Stimulated activated naive B cell treated with anti-CD40 and anti-IgM and Interleukin-4, amounts not matched to agents 10 μg/mL and 1 μg/mL and 100 μg/mL, for 72 hours (primary cell): ENCODE data around the gene DNASE1L3.
"Not testable (repeated sequence)": the region's sequence is repeated elsewhere in the genome, so short reads cannot be mapped to it uniquely, and the experiment has no call there.

ENCODE experiments used
- ATAC-seq, 2 donors: fragments of 150-1000 bp; cut with Tn5 transposase; replicated peaks; 2 replicates each; pipeline ENCODE4 v1.10.0; 2021; ENCODE audit warnings: moderate library complexity in 1 of 2
- DNase-seq: peaks from one replicate; pipeline ENCODE4 v3.0.0; 2021
- H3K27ac Mint-ChIP-seq: one replicate; pipeline ENCODE4 v1.8.0; 2022; ENCODE audit warnings: mild to moderate bottlenecking, mixed read lengths
- H3K27me3 Mint-ChIP-seq, 2 donors: one replicate each; pipeline ENCODE4 v1.8.0; 2022; ENCODE audit warnings: mixed read lengths in 2 of 2
- H3K36me3 Mint-ChIP-seq, 2 donors: one replicate each; pipeline ENCODE4 v1.8.0; 2022; ENCODE audit warnings: mixed read lengths in 2 of 2, mild to moderate bottlenecking in 1 of 2
- H3K4me1 Mint-ChIP-seq, 2 donors: one replicate each; pipeline ENCODE4 v1.8.0; 2022; ENCODE audit warnings: mixed read lengths in 2 of 2, mild to moderate bottlenecking in 1 of 2
- H3K4me3 Mint-ChIP-seq, 2 donors: one replicate each; pipeline ENCODE4 v1.8.0; 2022; ENCODE audit warnings: mild to moderate bottlenecking in 2 of 2, mixed read lengths in 2 of 2, moderate library complexity in 1 of 2
- H3K9me3 Mint-ChIP-seq, 2 donors: one replicate each; pipeline ENCODE4 v1.8.0; 2022; ENCODE audit warnings: mixed read lengths in 2 of 2, mild to moderate bottlenecking in 1 of 2

Gene DNASE1L3

GRCh38 chr3:58210761-58211460 lies at the start of gene DNASE1L3:
DNASE1L3 (minus strand) TSS chr3:58210972; CDS start chr3:58210906, 66 bp downstream.
- H3K27ac Mint-ChIP-seq = peak within 1 kb of the TSS; percentile 88
- ATAC-seq (no peak), DNase-seq (no peak)
- H3K9me3 Mint-ChIP-seq = no peaks in the 10 kb centered on the region
- no peaks in the 10 kb centered on the region for H3K36me3 Mint-ChIP-seq
- H3K27me3 Mint-ChIP-seq = no peaks in the 10 kb centered on the region
- peaks cover 39 to 69% of the 10 kb centered on the region in 2 donors for H3K4me1 Mint-ChIP-seq
- no peak within 1 kb of the TSS for H3K4me3 Mint-ChIP-seq

- Mint-ChIP-seq H3K4me3 (no peak overlapping the region), H3K27ac (peak overlapping the region; percentile 86), H3K27me3 (no peaks in the 10 kb centered on the region), H3K9me3 (no peaks in the 10 kb centered on the region), H3K36me3 (peaks cover 46 to 51% of the 10 kb centered on the region in 2 donors), H3K4me1 (peaks cover 12 to 48% of the 10 kb centered on the region in 2 donors)
- peak; percentile 85 to 90 for ATAC-seq
- DNase-seq = no peak
Observed at GRCh38 chr3:58260261-58260731, 49.5 kb upstream of the DNASE1L3 start.

- no peaks in the 10 kb centered on the region for H3K27me3 Mint-ChIP-seq
- peaks cover 46% of the 10 kb centered on the region in 2 donors for H3K36me3 Mint-ChIP-seq
- peak; percentile 43 to 52 for ATAC-seq
- H3K4me1 Mint-ChIP-seq = peaks cover 13 to 43% of the 10 kb centered on the region in 2 donors
- peak overlapping the region in 1 of 2 donors; percentile 41 for H3K4me3 Mint-ChIP-seq
- no peaks in the 10 kb centered on the region for H3K9me3 Mint-ChIP-seq
- peak overlapping the region; percentile 81 for H3K27ac Mint-ChIP-seq
- DNase-seq = no peak
Observed at GRCh38 chr3:58258392-58259055, 47.8 kb upstream of the DNASE1L3 start.

- Mint-ChIP-seq H3K4me1 (peaks cover 13 to 30% of the 10 kb centered on the region in 2 donors), H3K27ac (no peak overlapping the region), H3K9me3 (no peaks in the 10 kb centered on the region), H3K4me3 (no peak overlapping the region), H3K27me3 (no peaks in the 10 kb centered on the region), H3K36me3 (peaks cover 51 to 52% of the 10 kb centered on the region in 2 donors)
- no peak for ATAC-seq
- DNase-seq = no peak
Observed at GRCh38 chr3:58256511-58256910, 45.7 kb upstream of the DNASE1L3 start.

- H3K4me1 Mint-ChIP-seq = peaks cover 13 to 34% of the 10 kb centered on the region in 2 donors
- DNase-seq = no peak
- no peak overlapping the region for H3K4me3 Mint-ChIP-seq
- ATAC-seq = no peak
- no peaks in the 10 kb centered on the region for H3K27me3 Mint-ChIP-seq
- H3K36me3 Mint-ChIP-seq = peaks cover 56% of the 10 kb centered on the region in 2 donors
- no peak overlapping the region for H3K27ac Mint-ChIP-seq
- no peaks in the 10 kb centered on the region for H3K9me3 Mint-ChIP-seq
Observed at GRCh38 chr3:58256061-58256460, 45.3 kb upstream of the DNASE1L3 start.

DNA sequence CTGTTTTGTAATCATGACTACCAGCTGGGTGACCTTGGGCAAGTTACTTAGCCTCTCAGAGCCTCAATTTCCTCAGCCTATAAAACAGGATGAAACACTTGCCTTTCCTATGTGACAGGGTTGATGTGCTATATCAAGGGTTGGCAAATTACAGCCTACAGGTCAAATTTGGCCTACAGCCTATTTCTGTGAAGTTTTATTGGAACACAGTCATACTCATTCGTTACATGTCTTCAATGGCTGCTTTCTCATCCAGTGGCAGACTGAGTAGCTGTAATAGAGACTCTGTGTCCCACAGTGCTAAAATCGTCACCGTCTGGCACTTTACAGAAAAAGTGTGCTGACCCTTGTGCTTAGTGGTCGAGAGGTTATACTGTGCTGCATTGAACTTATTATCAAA lies 43.4 kb upstream of the DNASE1L3 start:
- Mint-ChIP-seq H3K27me3 (no peaks in the 10 kb centered on the region), H3K36me3 (peaks cover 49 to 57% of the 10 kb centered on the region in 2 donors), H3K27ac (no peak overlapping the region), H3K4me1 (peaks cover 20 to 36% of the 10 kb centered on the region in 2 donors), H3K4me3 (no peak overlapping the region), H3K9me3 (no peaks in the 10 kb centered on the region)
- ATAC-seq = no peak
- DNase-seq = no peak

DNA sequence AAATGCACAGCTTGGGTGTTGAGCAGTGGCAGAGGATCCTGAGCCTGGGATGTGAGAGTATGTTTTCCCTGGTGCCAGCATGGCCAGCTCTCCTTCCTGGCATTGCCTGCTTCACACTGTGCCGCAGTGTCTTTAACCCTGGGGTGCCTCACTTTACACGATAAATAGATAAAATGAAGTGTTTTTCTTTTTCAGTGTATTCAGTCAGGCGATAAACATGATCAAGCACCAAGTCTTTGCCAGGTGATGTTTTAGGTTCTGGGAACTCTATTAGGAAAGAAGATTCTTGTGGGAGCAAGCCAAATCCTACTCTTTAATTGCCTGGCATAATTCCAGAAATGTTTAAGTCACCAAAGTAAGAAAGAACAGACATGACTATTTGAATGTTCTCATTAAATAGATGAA lies 40.9 kb upstream of the DNASE1L3 start:
- ATAC-seq (no peak), DNase-seq (no peak)
- H3K27me3 Mint-ChIP-seq = no peaks in the 10 kb centered on the region
- H3K4me3 Mint-ChIP-seq = no peak overlapping the region
- H3K27ac Mint-ChIP-seq = no peak overlapping the region
- peaks cover 33 to 44% of the 10 kb centered on the region in 2 donors for H3K36me3 Mint-ChIP-seq
- H3K4me1 Mint-ChIP-seq = peaks cover 20 to 44% of the 10 kb centered on the region in 2 donors
- no peaks in the 10 kb centered on the region for H3K9me3 Mint-ChIP-seq

DNA sequence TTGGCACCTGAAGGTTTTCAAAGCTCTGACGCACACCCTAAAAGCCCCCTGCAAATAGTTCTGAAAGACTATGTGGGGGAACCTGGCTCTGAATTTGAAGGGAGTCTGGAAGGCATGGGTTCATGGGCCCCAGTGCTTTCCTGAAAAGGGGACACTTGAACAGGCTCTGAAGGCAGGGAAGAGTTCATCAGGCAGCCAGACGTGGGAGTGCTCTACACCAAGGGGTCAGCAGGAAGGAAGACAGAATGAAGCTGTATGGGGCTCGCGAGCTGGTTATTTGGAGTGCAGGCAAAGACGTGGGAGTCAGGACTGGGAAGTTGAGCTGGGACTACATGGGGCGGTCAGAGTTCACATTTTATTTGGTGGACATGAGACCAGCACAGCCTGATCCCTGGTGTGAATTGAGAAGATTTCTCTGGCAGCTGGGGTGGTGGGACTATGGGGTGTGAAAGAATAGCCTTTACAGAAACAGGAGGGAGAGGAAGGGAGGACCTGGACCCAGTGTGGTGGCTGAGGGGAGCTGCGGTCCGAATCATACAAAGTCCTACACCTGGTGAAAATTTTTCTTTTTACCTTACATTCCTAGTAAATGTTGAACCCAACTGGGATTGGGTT lies 39.4 kb upstream of the DNASE1L3 start:
- Mint-ChIP-seq H3K9me3 (no peaks in the 10 kb centered on the region), H3K27ac (peak overlapping the region; percentile 48), H3K36me3 (peaks cover 26 to 36% of the 10 kb centered on the region in 2 donors), H3K4me1 (peaks cover 24 to 48% of the 10 kb centered on the region in 2 donors), H3K4me3 (no peak overlapping the region), H3K27me3 (no peaks in the 10 kb centered on the region)
- no peak for DNase-seq
- no peak for ATAC-seq

DNA sequence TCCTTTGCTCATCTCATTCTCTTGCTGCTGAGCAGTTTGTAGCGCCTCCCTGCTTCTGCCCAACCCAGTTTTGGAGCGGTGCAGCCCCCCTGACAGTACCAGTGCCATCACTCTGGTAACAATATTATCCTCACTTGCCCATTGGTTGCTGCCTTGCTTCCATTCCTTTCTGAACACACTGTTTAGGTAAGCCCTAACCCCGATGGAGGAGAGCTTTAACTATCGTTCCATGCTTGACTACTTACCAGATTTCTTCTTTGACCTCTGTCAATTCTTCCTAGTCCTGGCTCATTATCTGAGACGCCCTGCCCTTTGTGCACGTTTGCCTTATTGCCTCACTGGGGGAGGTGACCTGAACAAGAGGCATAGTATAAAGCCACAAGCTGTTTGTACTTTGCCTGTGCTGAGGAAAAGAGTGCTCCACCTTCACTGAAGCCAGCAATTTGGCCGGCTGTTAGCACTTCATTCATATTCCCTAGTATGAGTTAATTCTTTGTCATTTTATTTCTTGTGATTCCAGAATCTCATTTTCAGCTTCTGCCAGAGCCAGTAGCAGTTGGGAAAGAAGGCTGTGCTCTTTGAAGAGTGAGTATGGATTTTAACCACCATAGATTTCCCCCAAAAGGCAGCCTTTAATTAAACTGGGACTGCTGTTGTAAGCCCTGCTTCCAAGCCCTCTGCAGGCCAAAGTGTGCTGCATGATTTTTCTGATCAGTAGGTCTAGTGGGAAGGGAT lies 38.8 kb upstream of the DNASE1L3 start:
- H3K4me1 Mint-ChIP-seq = peaks cover 24 to 48% of the 10 kb centered on the region in 2 donors
- no peaks in the 10 kb centered on the region for H3K27me3 Mint-ChIP-seq
- no peak for DNase-seq
- peak overlapping the region; percentile 84 for H3K27ac Mint-ChIP-seq
- H3K36me3 Mint-ChIP-seq = peaks cover 26 to 36% of the 10 kb centered on the region in 2 donors
- H3K4me3 Mint-ChIP-seq = peak overlapping the region; percentile 11 to 34
- ATAC-seq = peak; percentile 91 to 93
- H3K9me3 Mint-ChIP-seq = no peaks in the 10 kb centered on the region

DNA sequence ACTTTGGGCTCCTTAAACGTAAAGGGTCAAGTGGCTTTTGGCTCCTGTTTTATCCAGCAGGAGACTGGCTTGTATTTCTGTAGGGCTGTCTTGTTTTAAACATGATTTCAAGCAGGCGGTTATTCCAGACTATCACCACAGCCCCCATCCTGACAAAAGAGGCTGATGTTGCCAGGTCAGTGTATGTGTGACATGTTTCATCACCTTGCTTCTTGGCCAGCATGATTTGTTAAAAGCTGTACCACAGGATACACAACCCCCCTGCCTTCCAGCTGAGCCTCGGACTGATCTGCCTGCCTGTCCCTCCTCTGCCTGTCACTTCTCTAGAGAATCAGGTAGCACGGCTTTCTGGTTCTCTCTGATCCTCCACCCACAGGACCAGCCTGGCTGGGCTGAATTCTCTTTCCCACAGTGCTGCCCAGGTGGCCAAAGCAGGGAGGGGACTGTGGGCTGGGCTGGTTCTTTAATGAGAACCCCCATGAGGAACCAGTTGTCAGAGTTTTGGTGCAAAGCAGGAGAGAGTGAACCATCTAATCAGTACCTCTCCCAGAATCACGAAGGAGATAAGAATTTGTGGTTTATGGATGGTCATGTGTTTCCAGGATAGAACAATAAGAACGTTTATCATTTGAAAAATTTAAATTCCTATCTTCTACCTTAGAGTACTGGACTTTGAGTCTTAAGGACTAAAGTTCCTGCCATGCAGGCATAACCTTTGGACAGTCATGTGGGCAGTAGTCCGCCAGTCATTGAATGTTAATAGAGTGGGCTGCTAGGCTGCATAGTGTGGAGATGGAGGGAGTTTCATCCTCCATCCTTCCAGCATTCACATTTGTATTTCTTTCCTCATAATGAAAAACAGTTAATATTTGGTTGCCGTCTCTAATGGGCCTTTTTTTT lies 35.6 kb upstream of the DNASE1L3 start:
- ATAC-seq (no peak), DNase-seq (no peak)
- no peaks in the 10 kb centered on the region for H3K9me3 Mint-ChIP-seq
- peaks cover 14 to 39% of the 10 kb centered on the region in 2 donors for H3K36me3 Mint-ChIP-seq
- no peak overlapping the region for H3K27ac Mint-ChIP-seq
- H3K4me3 Mint-ChIP-seq = no peak overlapping the region
- peaks cover 40 to 65% of the 10 kb centered on the region in 2 donors for H3K4me1 Mint-ChIP-seq
- H3K27me3 Mint-ChIP-seq = no peaks in the 10 kb centered on the region

GRCh38 chr3:58243976-58244585 lies 33.3 kb upstream of the DNASE1L3 start:
- Mint-ChIP-seq H3K9me3 (no peaks in the 10 kb centered on the region), H3K4me3 (no peak overlapping the region), H3K27me3 (no peaks in the 10 kb centered on the region), H3K36me3 (peaks cover 9 to 28% of the 10 kb centered on the region in 2 donors), H3K4me1 (peaks cover 33 to 59% of the 10 kb centered on the region in 2 donors), H3K27ac (no peak overlapping the region)
- no peak for DNase-seq
- ATAC-seq = no peak

DNA sequence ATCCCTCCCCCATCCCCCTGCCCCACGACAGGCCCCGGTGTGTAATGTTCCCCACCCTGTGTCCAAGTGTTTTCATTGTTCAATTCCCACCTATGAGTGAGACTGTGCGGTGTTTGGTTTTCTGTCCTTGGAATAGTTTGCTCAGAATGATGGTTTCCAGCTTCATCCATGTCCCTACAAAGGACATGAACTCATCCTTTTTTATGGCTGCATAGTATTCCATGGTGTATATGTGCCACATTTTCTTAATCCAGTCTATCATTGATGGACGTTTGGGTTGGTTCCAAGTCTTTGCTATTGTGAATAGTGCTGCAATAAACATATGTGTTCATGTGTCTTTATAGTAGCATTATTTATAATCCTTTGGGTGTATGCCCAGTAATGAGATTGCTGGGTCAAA lies 32.1 kb upstream of the DNASE1L3 start:
- not testable (repeated sequence) for H3K9me3 Mint-ChIP-seq, H3K4me3 Mint-ChIP-seq, H3K27me3 Mint-ChIP-seq, DNase-seq, ATAC-seq, H3K27ac Mint-ChIP-seq
- Mint-ChIP-seq H3K36me3 (peaks cover 9 to 25% of the 10 kb centered on the region in 2 donors), H3K4me1 (peaks cover 35 to 58% of the 10 kb centered on the region in 2 donors)

DNA sequence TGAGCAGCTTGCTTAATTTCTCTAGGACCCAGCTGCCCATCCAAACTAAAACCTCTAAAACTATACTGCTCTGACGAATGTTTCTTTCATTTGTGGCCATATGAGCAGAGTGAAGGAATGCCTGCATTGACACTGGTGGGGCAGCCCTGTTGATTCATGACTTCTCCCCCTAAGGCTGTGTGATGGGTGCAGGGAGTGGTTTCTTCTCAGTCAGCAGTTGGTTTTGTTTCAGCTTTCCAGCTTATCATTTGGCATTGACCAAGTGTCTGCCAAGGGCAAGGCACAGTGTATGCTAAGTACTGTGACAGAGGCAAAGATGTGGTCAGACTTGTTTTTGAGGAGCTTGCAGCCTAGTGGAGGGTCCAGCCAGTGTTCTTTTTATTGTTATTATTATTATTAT lies 31.6 kb upstream of the DNASE1L3 start:
- H3K9me3 Mint-ChIP-seq = no peaks in the 10 kb centered on the region
- H3K4me3 Mint-ChIP-seq = no peak overlapping the region
- no peaks in the 10 kb centered on the region for H3K27me3 Mint-ChIP-seq
- peaks cover 9 to 24% of the 10 kb centered on the region in 2 donors for H3K36me3 Mint-ChIP-seq
- ATAC-seq (no peak), DNase-seq (no peak)
- peaks cover 34 to 55% of the 10 kb centered on the region in 2 donors for H3K4me1 Mint-ChIP-seq
- no peak overlapping the region for H3K27ac Mint-ChIP-seq
